NCI-H1092 (cell line): ENCODE measurements around the gene C22orf23.

Experiments
- DNase-seq: peaks from one replicate; lab custom pipeline; 2025; lab: John Stamatoyannopoulos, UW

C22orf23 gene

DNA sequence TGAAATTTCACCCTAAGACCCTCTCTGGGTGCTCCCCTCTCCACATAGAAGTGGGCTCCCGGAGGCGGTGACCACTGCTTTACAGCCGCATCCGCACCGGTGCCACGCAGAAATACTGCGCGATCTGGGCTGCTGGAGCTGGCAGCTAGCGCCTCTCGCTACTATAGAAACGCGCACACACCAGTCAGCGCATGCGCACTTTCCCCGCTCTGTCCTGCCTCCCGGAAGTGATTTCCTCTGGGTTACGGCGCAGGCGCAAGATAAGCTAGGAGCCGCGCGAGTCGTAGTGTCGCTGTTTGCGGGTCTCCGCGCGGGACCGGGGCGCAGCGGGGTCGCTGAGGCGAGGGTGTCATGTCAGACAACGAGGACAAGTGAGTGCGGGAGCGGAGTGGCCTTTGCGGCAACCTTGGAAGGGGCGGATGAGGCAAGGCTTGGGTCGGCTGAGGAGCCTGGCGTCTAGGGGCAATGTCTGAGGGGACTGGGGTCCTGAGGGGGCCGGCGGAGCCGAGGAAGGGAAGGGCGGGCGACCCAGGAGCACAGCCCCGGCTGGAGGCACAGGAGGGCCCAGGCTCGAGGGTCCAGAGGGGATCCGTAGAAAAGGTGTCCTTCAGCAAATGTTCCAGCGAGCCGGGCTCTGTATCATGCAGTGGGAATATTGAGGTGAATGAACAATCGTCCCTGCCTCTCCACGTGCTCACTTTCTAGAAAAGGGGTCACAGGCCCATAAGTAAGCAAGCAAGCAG, at the start of gene C22orf23, which contains the start of gene POLR2F:
Gene C22orf23, minus strand, starts transcription at position 165 of the 743 bp plus-strand sequence. CDS start 452 bp downstream, outside the sequence.
Gene POLR2F, plus strand, starts transcription at position 263 of the 743 bp plus-strand sequence. Its CDS starts 89 bp downstream, at position 352.
- DNase-seq = peak; percentile 95

DNA sequence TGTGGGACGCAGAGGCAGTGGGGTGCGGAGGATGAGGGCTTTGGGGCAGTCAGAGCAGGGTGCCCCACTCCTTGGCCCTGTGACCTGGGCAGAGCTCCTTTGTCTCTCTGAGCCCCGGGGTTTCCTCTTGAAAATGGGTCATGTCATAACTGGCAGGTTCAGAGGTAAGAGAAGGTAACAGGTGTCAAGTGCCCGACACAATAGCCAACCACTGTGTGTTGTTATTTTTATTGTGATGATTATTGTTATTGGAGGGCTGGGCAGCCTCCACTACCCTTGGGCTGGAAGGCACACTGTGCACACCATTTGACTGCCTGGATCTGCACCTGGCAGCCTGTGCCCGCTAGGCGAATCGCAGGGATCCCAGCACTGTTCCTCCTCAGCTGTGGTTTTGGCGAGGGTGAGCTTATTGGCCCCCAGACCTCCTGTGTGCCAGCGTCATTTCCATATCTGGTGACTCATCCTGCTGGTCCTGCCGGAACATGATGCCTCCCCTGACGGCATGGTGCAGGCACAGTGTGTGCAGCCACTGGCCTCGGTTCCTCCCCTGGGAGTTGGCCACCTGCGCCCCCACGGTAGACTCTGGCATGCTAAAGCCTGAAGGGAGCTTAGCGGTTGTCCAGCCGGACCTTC, 46.4 kb upstream of the C22orf23 start:
- DNase-seq = no peak

DNA sequence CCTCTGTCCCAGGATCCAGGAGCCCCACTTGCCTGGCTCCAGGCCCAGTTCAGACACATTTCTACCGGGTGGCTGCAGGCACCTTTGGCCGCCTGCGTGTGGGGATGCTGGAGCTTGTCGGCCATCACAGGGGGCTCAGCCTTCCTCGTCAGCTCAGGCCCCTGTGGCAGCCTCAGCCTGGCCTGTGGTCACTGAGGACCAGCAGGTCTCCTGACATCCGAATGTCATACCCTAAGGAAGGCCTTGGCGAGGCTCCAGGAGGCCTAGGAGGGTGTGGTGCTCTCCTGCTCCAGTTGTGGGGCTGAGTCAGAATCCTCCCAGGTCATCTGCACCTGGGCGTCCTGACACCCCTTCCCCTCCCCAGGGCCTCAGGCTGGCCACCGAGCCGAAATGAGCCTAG, 45.8 kb upstream of the C22orf23 start:
- no peak for DNase-seq

DNA sequence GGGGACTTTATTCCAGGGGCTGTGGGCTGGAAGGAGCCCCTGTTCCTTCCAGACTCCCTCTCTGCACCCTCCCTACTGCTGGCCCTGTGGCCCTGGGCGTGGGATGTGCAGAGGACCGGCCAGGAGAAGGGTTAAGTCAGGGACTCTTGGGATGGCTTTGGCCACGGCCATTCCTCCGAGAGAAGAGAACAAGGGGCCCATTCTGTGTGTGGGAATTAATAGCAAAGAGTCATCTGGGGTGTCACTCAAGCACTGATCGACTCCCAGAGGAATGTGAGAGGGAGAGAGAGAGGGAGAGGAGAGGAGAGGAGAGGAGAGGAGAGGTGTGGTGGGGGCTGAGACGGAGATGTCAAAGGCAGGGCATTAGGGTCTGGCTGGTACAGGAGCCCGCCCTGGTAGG, 45.1 kb upstream of the C22orf23 start:
- no peak for DNase-seq

DNA sequence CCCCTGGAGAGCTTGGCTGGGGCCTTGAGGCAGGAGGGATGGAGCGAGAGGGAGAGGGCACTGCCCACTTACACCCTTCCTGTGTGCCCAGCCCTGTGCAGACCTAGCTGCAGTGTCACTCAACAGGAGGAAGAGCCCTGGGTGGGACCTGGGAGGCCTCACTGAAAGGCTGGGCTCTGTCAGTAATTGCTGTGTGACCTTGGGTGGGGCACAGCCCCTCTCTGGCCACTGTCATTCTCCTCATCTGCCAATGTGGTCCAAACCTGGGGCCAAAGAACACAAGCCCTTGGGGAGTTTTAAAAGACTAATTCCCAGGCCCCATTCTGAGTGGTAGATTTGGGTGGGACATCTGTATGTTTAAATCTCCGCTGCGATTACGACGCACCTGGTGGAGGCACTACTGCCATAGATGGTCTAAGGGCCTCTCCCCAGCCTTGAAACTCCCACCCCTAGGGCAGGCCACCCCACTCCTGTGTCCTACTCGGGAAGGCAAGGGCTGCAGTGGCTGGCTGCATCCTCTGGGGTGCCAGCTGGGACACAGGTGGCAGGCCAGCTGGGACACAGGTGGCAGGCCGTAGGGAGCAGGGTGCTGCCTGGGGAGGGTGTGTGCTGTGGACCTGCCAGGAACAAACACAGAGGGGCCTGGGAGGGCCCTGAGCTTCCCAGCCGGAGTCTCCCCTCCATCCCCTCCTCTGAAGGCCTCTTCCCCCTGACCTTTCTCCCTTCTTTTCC, 43.3 kb upstream of the C22orf23 start:
- no peak for DNase-seq

DNA sequence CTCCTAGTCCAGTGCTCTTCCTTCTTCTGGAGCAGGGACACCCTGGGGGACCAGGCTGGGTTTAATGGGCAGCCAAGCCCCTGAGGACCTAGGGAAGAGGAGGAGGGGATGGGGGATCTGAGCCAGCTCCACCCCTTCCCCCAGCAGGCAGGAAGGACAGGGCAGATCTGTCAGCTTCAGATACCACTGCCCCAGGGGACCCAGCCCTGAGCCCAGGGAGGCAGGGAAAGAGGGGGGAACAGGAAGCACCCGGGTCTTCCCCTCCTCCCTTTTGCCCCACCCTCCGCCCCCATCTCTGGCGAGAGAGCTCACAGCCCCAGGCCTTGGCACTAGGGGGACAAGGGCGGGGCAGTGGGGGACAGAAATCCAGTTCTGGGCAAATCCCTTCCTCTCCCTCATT, 42.7 kb upstream of the C22orf23 start:
- no peak for DNase-seq

DNA sequence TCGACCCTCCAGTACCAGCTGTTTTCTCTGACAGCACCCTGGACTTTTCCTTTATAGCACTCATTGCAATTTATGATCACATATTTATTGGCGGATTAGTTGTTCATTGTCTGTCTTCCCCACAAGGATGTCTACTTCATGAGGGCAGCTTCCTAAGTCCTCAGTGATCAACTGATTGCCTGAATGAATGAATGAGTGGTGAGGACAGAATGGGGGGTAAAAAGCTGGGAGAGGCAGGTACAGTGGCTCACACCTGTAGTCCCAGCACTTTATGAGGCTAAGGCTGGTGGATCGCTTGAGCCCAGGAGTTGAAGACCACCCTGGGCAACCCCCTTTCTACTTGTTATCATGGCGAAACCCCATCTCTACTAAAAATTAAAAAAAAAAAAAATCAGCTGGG, 42.1 kb upstream of the C22orf23 start:
- DNase-seq = no peak

DNA sequence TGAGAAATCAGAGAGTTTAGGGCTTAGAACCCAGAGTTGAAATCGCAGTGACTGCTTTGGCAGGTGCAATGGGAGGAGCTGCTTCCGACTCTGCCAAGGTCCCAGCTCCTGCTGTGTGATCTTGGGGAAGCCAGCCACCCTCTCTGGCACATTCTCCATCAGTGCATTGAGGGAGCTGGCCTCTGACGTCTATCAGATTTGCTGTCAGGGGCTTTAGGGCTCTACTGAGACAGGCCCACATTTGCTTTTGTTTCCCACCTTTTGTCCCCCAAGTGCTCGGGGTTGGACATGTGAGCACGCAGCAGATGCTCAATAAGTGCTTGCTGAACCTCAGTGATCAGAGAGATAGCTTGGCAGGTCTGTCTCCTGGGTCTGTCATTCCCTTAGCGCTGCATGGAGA, 41.6 kb upstream of the C22orf23 start:
- no peak for DNase-seq

DNA sequence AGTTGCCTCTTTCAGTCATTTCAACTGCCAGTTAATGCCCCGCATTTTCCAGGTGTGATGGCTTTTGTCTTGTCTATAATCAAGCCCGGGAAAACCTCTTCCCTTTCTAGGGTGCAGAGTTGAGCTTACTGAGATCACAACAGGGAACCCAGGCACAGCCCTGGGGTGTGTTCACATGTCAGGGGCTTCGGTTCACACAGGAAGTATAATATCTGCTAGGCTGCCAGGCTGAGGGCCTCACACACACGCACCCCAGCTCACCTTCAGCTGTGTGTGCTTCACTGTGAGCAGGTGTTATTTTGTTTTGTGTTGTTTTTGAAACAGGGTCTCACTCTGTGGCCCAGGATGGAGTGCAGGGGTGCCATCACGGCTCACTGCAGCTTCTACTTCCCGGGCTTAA, 40.6 kb upstream of the C22orf23 start:
- DNase-seq = no peak

DNA sequence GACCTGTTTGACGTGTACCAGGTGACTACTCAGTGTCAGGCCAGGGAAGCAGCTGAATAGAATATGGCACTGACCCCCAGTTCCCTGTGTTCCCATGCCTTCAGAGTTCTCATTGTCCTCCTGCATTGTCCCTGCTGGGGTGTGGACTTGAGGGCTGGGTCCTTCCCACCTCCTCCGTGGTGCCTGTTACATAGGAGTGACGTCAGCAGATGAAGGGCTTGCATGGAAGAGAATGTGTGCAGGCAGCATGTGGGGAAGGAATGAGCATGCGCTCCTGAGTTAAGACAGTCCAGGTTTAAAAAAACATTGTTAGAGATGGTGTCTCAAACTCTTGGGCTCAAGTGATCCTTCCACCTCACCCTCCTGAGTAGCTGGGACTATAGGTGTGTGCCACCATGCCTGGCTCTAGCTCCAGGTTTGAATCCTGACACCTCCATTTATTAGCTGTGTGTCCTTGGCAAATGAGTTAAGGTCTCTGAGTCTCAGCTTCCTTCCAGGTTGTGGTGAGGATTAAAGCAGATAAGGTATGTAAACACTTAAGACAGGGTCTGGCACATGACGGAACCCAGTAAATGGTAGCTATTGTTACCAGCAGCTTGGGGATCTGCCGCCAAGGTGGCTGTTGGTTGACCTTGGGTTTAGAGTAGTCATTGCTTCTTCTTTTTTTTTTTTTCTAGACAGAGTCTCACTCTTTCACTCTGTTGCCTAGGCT, 38.5 kb upstream of the C22orf23 start:
- DNase-seq = no peak

DNA sequence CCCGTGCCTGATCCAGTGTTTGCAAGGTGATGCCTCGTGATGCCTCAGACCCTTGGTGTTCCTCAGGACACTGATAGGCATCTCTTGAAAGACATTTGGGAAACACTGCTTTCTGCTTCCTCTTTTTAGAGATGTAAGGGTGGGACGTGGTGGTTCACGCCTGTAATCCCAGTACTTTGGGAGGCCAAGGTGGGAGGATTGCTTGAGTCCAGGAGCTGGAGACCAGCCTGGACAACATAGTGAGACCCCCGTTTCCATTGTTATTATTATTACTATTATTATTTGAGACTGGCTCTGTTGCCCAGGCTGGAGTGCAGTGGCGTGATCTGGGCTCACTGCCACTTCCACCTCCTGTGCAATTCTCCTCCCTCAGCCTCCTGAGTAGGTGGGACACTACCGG, 37.5 kb upstream of the C22orf23 start:
- DNase-seq = no peak

DNA sequence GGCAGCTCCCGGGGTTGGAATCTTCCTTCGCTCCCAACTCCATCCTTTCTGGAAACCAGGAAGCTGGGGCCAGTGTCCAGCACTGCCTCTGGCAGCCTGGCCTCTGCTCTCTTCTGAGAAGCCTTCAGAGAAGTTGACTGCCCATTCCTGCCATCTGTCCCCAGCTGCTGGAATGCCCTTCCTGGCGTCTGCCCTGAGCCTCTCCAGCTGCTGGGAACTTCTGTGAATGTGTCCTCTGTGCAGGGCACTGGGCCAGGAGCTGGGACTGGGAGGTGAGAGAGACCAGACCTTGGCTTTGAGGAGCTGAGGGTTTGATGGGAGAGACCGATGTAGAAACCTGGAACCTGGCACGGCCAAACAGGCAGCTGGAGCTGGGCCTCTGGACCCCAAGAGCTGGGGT, 36.9 kb upstream of the C22orf23 start:
- no peak for DNase-seq

DNA sequence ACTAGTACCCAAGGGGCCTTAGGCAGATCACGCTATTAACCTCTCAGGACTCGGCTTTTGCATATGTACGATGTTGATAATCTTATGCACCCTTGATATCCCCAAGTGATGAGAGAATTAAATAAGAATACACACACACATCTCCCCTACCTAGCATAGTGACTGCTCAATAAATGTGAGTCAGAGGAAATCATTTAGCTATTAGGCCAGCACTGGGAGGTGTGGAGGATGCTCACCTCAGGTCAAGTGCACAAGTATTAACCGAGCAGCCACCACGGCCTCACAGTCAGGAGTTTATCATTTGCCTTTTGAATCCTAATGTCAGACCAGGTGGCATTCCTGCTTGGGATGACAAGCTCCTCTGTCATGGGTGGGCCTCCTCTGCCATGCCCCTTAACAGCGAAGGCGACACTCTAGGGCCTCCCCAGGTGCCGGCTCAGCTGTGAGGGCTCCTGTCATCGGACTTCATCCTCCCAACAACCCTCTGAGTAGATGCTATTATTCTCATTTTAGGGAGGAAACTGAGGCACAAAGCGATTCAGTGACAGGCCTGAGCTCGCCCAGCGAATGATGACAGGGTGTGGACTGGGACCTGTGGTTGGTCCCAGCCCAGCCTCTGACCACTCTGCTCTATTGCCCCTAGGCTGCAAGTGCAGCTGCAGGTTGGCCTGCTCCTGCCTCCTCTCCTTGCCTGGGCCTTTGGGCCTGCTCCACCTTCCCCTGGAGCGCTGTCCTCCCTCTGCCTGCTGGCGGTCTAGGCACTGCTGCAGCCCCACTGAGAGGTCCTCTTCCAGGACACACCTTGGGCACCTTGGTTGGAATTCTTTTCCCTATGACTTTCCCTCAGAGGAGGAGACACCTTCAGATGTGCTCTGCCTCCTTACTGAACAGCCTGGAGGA, 36.0 kb upstream of the C22orf23 start:
- no peak for DNase-seq

DNA sequence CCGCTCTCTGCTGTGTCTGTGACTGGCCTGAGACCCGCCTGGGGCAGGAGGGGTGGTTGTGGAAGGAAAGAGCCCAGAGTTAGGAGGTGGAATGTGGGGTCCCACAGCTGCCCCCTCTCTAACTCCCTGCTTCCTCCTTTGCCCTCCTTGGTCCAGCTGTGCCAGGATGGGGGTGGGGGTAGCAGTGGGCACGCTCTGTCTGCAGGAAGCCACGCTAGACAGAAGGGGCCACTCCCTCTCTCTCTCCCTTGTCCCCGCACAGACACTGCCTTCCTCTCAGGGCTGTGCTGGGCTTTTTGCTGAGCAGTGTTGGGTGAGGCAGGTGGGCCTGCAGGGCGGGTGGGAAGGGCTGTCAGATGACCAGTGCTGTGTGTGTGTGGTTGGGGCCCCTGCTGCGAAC, 33.0 kb upstream of the C22orf23 start:
- DNase-seq = no peak

DNA sequence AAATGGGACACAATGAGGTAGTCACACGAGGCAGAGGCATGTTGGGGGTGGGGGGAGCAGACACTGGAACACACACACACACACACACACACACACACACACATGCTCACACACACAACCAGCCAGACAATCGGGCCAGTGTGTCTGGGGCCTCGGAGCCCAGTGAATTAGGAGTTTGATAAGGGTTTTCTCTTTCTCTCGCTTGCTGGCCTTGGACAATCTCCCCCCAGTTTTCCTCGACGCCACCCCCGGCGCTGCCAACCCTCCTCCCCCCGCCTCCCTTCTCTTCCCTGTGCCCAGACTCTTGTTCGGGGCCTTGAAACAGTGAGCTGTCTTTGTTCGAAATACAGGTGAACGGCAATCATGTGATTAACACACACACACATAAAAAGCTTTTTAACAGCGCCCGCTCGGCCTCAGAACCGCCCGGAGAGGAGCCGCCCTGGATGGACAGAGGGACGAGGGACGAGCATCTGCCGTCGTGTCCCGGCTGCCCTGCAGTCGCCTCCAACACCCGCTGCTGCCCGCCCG, 32.4 kb upstream of the C22orf23 start:
- no peak for DNase-seq

DNA sequence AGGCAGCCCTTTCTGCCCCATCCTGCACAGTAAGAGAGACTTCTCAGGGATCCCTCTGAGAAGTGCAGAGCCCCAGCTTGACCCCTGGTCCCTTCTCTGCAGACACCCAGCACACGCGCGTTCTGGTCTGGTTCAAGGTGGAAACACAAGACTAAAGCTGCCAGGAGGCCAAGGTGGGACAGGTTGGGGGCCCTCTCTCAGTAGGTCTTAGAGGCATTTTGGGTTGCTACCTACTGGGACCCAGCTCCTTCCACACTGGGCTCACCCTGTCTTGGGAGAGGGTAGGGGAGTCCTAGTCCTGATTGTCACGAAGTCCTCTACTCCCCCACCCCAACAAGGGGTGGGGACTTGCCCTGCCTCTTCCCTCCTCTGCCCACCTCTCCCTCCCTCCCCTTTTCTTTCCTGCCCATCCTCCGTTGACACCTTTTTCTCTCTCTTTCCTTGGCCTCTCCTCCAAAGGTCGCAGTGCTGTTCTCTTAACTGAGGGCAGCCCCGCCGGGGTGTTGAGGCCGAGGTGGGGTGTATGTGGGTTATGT, 31.7 kb upstream of the C22orf23 start:
- DNase-seq = no peak

DNA sequence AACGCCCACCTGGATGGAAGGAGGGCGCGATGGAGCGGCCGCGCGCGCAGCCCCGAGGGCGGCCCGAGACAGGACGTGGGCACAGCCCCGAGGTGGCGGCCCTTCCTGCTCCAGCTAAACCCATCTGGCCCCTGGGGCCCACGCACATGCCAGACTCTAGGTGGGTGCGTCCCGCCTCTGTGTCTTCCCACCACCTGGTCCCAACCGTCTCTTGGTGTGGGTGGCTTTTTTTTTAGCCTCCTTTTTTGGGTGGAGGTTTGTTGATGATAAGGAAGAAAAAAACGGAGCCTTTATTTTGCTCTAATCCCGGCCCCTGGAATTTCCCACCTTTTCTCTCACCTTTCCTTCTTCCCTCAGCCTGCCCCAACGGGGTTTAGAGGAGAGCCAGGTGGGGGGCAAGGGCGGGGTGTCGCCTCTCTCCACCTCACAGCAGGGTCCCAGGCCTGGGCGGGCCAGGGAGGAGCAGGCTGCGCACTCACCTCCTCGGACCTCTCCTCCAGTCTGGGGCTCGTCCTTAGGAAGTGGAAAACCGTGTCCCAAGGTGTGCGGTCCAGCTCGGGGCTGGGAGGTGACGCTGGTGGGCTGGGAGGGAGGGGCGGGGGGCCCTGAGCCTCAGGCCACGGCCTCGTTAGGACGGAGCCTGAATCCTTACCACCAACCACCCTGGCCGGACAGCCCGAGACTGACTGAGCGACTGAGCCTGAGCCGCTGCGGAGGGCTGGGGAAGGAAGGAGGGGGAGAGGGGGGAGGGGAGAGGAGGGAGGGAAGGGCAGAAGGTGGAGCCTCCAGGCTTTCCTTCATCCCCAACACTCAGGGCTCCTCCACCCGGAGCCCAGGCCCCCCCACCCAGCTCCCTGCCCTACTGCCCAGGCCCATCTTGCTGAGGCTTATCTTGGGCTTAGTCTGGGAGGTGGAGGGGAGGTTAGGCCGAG, 30.7 kb upstream of the C22orf23 start, which contains the start of gene SOX10:
Gene SOX10, minus strand, starts transcription at position 696 of the 932 bp plus-strand sequence. CDS start 771 bp downstream, outside the sequence.
- DNase-seq = no peak

DNA sequence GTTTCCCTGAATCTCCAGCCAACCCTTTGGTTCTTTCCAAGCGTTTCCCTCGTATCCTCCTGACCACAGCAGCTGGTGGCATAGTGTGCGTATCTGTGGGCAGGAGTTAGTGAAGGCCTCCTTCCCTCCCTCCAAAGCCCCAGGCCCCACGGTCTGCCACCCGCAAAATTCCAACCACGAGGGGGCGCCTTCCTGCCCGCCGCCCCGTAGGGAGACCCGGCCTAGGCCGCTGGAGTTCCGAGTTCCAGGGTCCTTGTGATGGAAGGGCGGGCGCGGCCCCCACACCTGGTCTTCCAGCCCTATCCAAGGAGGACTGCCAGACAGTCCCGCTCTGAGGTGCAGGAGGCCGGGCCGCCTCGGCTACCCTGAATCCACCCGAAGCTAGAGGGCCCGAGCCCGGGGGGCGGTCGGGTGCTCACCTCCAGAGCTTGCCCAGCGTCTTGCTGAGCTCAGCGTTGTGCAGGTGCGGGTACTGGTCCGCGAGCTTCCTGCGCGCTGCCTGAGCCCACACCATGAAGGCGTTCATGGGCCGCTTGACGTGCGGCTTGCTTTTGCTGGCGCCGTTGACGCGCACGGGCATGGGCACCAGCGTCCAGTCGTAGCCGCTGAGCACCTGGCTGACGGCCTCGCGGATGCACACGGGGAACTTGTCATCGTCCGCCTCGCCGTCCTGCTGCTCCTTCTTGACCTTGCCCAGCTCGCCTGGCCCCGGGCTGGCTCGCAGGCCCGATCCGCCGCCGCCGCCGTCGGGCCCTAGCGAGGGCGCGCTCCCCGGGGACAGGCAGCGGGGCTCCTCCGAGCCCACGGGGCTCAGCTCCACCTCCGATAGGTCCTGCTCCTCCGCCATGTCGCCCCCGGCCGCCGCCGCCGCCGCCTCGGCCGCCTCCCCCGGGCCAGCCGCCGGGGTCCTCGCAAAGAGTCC, 29.8 kb upstream of the C22orf23 start:
- no peak for DNase-seq
